ENCODE data around the gene INSL3. TPM values are rescaled to one million over a fixed set of nuclear protein-coding genes. Genes with fewer than 3 reads are reported as not detected.
"Not testable (repeated sequence)": the region's sequence is repeated elsewhere in the genome, so short reads cannot be mapped to it uniquely, and the experiment has no call there.

INSL3 gene
- total RNA-seq, 1 donor from 2014 or later: not detected

- DNase-seq: not testable (repeated sequence)
Measured at GRCh38 chr19:17783721-17784120, 37.6 kb downstream of the INSL3 start.

- no peak for DNase-seq
Measured at GRCh38 chr19:17780781-17781180, 40.5 kb downstream of the INSL3 start.

- peak; percentile 32 for DNase-seq
Measured at GRCh38 chr19:17778968-17779929, 42.1 kb downstream of the INSL3 start.

GRCh38 chr19:17778251-17778967 is 42.9 kb downstream of the INSL3 start:
- DNase-seq: no peak

GRCh38 chr19:17777840-17778239 is 43.5 kb downstream of the INSL3 start:
- DNase-seq: not testable (repeated sequence)

- no peak for DNase-seq
Measured at GRCh38 chr19:17775991-17776803, 45.1 kb downstream of the INSL3 start.

GRCh38 chr19:17775245-17775927 is 45.9 kb downstream of the INSL3 start:
- DNase-seq: no peak

GRCh38 chr19:17772172-17772571 is 49.1 kb downstream of the INSL3 start:
- DNase-seq: no peak

GRCh38 chr19:17770613-17771012 is 50.7 kb downstream of the INSL3 start:
- no peak for DNase-seq

- no peak for DNase-seq
Measured at GRCh38 chr19:17767559-17767958, 53.8 kb downstream of the INSL3 start.

GRCh38 chr19:17766543-17767131 is 54.7 kb downstream of the INSL3 start:
- DNase-seq: peak; percentile 74

Small RNA genes within 50 kb of the gene (small RNA-seq; reads per million reads assigned to genes)
- not detected for gene SNORA68 (ENCODE audit: low replicate concordance)

Other genes starting within 250 kb of the INSL3 start
- gene UNC13A, start 133.2 kb downstream of the INSL3 start, total RNA-seq: 0.21 TPM
- 27.4 TPM for gene MAP1S, start 102.0 kb downstream of the INSL3 start, total RNA-seq
- gene FCHO1, start 70.0 kb downstream of the INSL3 start, total RNA-seq: 2.2 TPM
- 1.8 TPM for gene B3GNT3, start 26.4 kb downstream of the INSL3 start, total RNA-seq
- gene JAK3, start 26.5 kb upstream of the INSL3 start, total RNA-seq: 4.6 TPM
- gene RPL18A, start 38.4 kb upstream of the INSL3 start, total RNA-seq: 799 TPM
- gene SLC5A5, start 50.4 kb upstream of the INSL3 start, total RNA-seq: not detected
- 37.2 TPM for gene CCDC124, start 111.5 kb upstream of the INSL3 start, total RNA-seq
- gene KCNN1, start 145.6 kb upstream of the INSL3 start, total RNA-seq: 0.41 TPM
- 30.1 TPM for gene ARRDC2, start 186.7 kb upstream of the INSL3 start, total RNA-seq

All from tongue (tissue), 3 donors.